HepG2 (cell line): ENCODE results near the gene PFKL. TPM values are rescaled to one million over a fixed set of nuclear protein-coding genes. Genes with fewer than 3 reads are reported as not detected.

Experiments
- CAMTA2 ChIP-seq: sonication (generic); formaldehyde crosslinking; IDR thresholded peaks from 2 replicates; pipeline ENCODE4 v1.4.0; 2020; ENCODE audit warnings: mild to moderate bottlenecking, missing genetic modification reagents, borderline replicate concordance
- CHCHD3 ChIP-seq: sonication (generic); formaldehyde crosslinking; IDR thresholded peaks from 2 replicates; pipeline ENCODE4 v1.8.0; 2022; ENCODE audit warnings: mild to moderate bottlenecking, missing genetic modification reagents, moderate library complexity
- CREM ChIP-seq, 2 experiments: sonication (generic) in 1 of 2; formaldehyde crosslinking in 1 of 2; IDR thresholded peaks; 2 replicates each; pipeline versions ENCODE4 v1.4.0 to v1.6.1; 2016 to 2020; ENCODE audit warnings: antibody characterized with exemption in 1 of 2, mild to moderate bottlenecking in 1 of 2, missing genetic modification reagents in 1 of 2
- KLF15 ChIP-seq: sonication (generic); formaldehyde crosslinking; IDR thresholded peaks from 2 replicates; pipeline ENCODE4 v1.8.1; 2023; ENCODE audit warnings: borderline replicate concordance, mild to moderate bottlenecking, inconsistent platforms, missing genetic modification reagents, mixed read lengths
- MXI1 ChIP-seq: IDR thresholded peaks from 3 replicates; pipeline ENCODE4 v1.6.1; 2012; ENCODE audit warnings: low read depth, low read length, inconsistent platforms, borderline replicate concordance
- SIX1 ChIP-seq: sonication (generic); formaldehyde crosslinking; IDR thresholded peaks from 2 replicates; pipeline ENCODE4 v1.4.0; 2020; ENCODE audit warnings: missing genetic modification reagents, borderline replicate concordance
- TBP ChIP-seq: sonication (generic); formaldehyde crosslinking; IDR thresholded peaks from 2 replicates; pipeline ENCODE4 v1.5.0; 2020; ENCODE audit warnings: missing genetic modification reagents
- ZNF7 ChIP-seq: IDR thresholded peaks from 2 replicates; pipeline ENCODE4 v1.6.1; 2016; ENCODE audit warnings: missing biosample characterization, missing genetic modification reagents
- polyA plus RNA-seq, 8 experiments: library from polyadenylated mRNA; depleted of rRNA in 3 of 8; stranded (reverse) in 7 of 8; unstranded in 1 of 8; fragments of >200 nt; fragmentation: Illumina TruSeq in 4 of 8; extraction: Trizol in 4 of 8; gene quantifications; 2 replicates each; pipeline versions ENCODE4 v1.2.1 to v1.2.3, GENCODE V29; 2011 to 2016; ENCODE audit warnings: low read depth in 4 of 8, missing spikeins in 1 of 8, mixed read lengths in 1 of 8; ENCODE audit not compliant: insufficient read depth in 1 of 8
- total RNA-seq, 5 experiments: library from RNA; depleted of rRNA; stranded (reverse); fragments of >200 nt; fragmentation: Illumina TruSeq; extraction: Trizol; gene quantifications; 2 replicates each; pipeline ENCODE4 v1.2.3, GENCODE V29; 2016; ENCODE audit warnings: low read depth in 1 of 5
- TF ChIP-seq, protein P1 (sequence below): sonication (generic); formaldehyde crosslinking; IDR thresholded peaks from 2 replicates; pipeline ENCODE4 v1.9.0; 2021; ENCODE audit warnings: missing genetic modification reagents, borderline replicate concordance
- TF ChIP-seq, protein P2 (sequence below): sonication (generic); formaldehyde crosslinking; IDR thresholded peaks from 2 replicates; pipeline ENCODE4 v1.5.0; 2020; ENCODE audit warnings: missing genetic modification reagents
- TF ChIP-seq, protein P3 (sequence below): sonication (generic); formaldehyde crosslinking; IDR thresholded peaks from 2 replicates; pipeline ENCODE4 v1.5.0; 2020; ENCODE audit warnings: missing genetic modification reagents

Gene PFKL
- total and polyA plus RNA-seq, 2 of the 13 experiments (the other 11 are each of a cell fraction or from before 2014, with no cell fraction given): 92.8 to 106 TPM

DNA sequence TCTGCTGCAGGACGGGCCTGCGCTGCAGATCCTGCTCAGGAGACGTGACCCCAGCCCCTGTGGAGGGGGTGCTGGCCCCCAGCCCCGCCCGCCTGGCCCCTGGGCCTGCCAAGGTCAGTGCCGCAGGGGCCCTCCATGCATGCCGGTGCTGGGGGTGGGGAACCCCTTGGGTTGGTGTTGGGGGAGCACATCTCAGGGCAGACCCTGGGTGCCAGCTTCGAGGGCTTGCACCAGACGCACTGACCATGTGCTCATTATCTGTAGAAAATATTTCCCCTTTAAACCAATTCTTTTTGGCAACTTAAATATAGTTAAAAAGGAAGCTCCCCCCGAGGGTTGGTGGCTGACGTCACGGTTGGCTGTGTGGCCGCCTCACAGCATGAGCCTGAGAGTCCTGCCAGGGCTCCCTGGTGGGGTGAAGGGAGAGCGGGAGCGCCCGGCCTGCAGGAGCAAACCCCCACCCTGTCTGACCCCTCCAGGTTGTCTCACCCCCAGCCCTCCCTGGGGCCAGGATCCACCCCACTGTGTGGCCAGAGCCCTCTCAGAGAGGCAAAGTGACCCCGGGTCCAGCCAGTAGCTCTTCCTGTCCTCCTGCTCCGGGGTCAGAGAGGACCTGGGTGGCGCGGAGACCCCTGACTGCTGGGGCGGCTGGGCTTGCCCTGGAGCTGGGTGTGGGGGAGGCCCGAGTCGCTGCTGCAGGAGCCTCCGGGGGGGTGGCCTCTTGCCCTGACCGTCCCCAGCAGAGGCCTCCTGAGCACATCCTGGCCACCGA is 5.3 kb upstream of the PFKL start (continued):
- TF ChIP-seq TBP (CRISPR knock-in tag) (no peak), MXI1 (no peak), CHCHD3 (no peak), CAMTA2 (CRISPR knock-in tag) (no peak), KLF15 (CRISPR knock-in tag) (no peak), SIX1 (no peak), ZNF7 (CRISPR knock-in tag) (no peak), CREM (IDR thresholded peaks at IDR 0.05) (peak; percentile 36; the same call in 1 of the 2 replicates), CREM (CRISPR knock-in tag; IDR thresholded peaks at IDR 0.05) (no peak)
- TF ChIP-seq, protein P1, sequence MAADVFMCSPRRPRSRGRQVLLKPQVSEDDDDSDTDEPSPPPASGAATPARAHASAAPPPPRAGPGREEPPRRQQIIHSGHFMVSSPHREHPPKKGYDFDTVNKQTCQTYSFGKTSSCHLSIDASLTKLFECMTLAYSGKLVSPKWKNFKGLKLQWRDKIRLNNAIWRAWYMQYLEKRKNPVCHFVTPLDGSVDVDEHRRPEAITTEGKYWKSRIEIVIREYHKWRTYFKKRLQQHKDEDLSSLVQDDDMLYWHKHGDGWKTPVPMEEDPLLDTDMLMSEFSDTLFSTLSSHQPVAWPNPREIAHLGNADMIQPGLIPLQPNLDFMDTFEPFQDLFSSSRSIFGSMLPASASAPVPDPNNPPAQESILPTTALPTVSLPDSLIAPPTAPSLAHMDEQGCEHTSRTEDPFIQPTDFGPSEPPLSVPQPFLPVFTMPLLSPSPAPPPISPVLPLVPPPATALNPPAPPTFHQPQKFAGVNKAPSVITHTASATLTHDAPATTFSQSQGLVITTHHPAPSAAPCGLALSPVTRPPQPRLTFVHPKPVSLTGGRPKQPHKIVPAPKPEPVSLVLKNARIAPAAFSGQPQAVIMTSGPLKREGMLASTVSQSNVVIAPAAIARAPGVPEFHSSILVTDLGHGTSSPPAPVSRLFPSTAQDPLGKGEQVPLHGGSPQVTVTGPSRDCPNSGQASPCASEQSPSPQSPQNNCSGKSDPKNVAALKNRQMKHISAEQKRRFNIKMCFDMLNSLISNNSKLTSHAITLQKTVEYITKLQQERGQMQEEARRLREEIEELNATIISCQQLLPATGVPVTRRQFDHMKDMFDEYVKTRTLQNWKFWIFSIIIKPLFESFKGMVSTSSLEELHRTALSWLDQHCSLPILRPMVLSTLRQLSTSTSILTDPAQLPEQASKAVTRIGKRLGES: no peak
- TF ChIP-seq, protein P2, sequence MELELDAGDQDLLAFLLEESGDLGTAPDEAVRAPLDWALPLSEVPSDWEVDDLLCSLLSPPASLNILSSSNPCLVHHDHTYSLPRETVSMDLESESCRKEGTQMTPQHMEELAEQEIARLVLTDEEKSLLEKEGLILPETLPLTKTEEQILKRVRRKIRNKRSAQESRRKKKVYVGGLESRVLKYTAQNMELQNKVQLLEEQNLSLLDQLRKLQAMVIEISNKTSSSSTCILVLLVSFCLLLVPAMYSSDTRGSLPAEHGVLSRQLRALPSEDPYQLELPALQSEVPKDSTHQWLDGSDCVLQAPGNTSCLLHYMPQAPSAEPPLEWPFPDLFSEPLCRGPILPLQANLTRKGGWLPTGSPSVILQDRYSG (CRISPR knock-in tag): no peak
- TF ChIP-seq, protein P3, sequence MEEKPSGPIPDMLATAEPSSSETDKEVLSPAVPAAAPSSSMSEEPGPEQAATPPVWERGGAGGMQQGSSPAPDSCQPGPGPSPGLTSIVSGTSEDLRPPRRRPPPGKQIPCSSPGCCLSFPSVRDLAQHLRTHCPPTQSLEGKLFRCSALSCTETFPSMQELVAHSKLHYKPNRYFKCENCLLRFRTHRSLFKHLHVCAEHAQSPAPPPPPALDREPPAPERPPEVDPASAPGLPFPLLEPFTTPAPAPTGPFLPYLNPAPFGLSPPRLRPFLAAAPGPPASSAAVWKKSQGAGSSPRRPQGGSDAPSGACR (CRISPR knock-in tag): 0 out of 2 replicates have a peak, but pooled peaks have one; percentile 19
